ENCODE results near the gene SYT14.

GRCh38 chr1:210022044-210022443, 84.0 kb downstream of the SYT14 start:
- no peak for TF ChIP-seq POLR2AphosphoS5 (IDR thresholded peaks at IDR 0.05)
- no peak for TF ChIP-seq CTCF (IDR thresholded peaks at IDR 0.05)
- no peak for TF ChIP-seq POLR2A (IDR thresholded peaks at IDR 0.05; ENCODE audit: low read depth)
